Testis (tissue), 3 donors: ENCODE data around the gene PLEKHM2. TPM values are rescaled to one million over a fixed set of nuclear protein-coding genes. Genes with fewer than 3 reads are reported as not detected.

Experiments
- DNase-seq: peaks from one replicate; pipeline ENCODE4 v3.0.0-alpha.2; 2019
- H3K27ac ChIP-seq, 2 donors: fragments of 200-600 bp; sonication (generic); one replicate each; pipeline ENCODE4 v1.5.1; 2019
- H3K27me3 ChIP-seq: fragments of 200-600 bp; sonication (generic); one replicate; pipeline ENCODE4 v1.5.1; 2019
- H3K36me3 ChIP-seq: fragments of 200-600 bp; sonication (generic); one replicate; pipeline ENCODE4 v1.5.1; 2017; ENCODE audit warnings: low read depth; ENCODE audit errors: missing control alignments
- H3K4me1 ChIP-seq: fragments of 200-600 bp; sonication (generic); one replicate; pipeline ENCODE4 v1.5.1; 2019
- H3K4me3 ChIP-seq, 2 donors: fragments of 200-600 bp; sonication (generic); one replicate each; pipeline ENCODE4 v1.5.1; 2017 to 2019
- H3K9me3 ChIP-seq: fragments of 200-600 bp; sonication (generic); one replicate; pipeline ENCODE4 v1.5.1; 2017
- CTCF ChIP-seq, 3 experiments: fragments of 450-650 bp in 2 of 3; fragments of 200-600 bp in 1 of 3; sonication (generic) in 1 of 3; IDR thresholded peaks; one replicate each; pipeline ENCODE4 v1.5.1; 2016 to 2019; ENCODE audit warnings: antibody characterized with exemption in 3 of 3, mild to moderate bottlenecking in 2 of 3, moderate library complexity in 1 of 3
- POLR2A ChIP-seq: fragments of 450-650 bp; IDR thresholded peaks from one replicate; pipeline ENCODE4 v1.6.1; 2017; ENCODE audit warnings: antibody characterized with exemption, mild to moderate bottlenecking, moderate library complexity
- WGBS, 2 donors: methylation state at CpG; one replicate each; pipeline ENCODE4 v1.1.5; 2018; 5-methylcytosine and 5-hydroxymethylcytosine counted together
- intact Hi-C: fragments of 100-400 bp; cut with DNase I; formaldehyde crosslinking; loops from one replicate; pipeline ENCODE4 v1.15.1; 2023; ENCODE audit warnings: low total_unique reads
- polyA plus RNA-seq: library from polyadenylated mRNA; stranded (reverse); fragments of 350-450 nt; fragmentation: Illumina TruSeq; extraction: RNeasy Lipid Tissue Mini Kit (QIAGEN cat#74804); gene quantifications from one replicate; pipeline ENCODE4 v1.2.3, GENCODE V29; 2014; ENCODE audit warnings: low read depth, low replicate concordance; ENCODE audit not compliant: insufficient read depth
- total RNA-seq, 2 donors: library from RNA; depleted of rRNA; stranded (reverse); fragments of >200 nt; gene quantifications; one replicate each; pipeline ENCODE4 v1.2.3, GENCODE V29; 2016

PLEKHM2 gene
- total and polyA plus RNA-seq, 3 donors from 2014 or later, result 61.9 to 98.4 (median 70.2) TPM

- H3K4me1 ChIP-seq, result peaks cover 9% of the 10 kb centered on the region
- H3K9me3 ChIP-seq, result no peaks in the 10 kb centered on the region
- H3K36me3 ChIP-seq, result no peaks in the 10 kb centered on the region
- no peaks in the 10 kb centered on the region for H3K27me3 ChIP-seq
- no peak overlapping the region for H3K4me3 ChIP-seq
- WGBS, 2 donors, result 74 to 76% methylated on average over 4 of the region's 4 CpGs
- intact Hi-C loops, result no loop called here
- no peak for DNase-seq
- no peak for TF ChIP-seq CTCF (IDR thresholded peaks at IDR 0.05)
- TF ChIP-seq POLR2A, result no peak
- H3K27ac ChIP-seq, result no peak overlapping the region
Measured at GRCh38 chr1:15712168-15712567, 28.0 kb downstream of the PLEKHM2 start.

- 46 to 48% methylated on average over 4 of the region's 4 CpGs for WGBS, 2 donors
- peak; percentile 55 for DNase-seq
- H3K9me3 ChIP-seq, result no peaks in the 10 kb centered on the region
- H3K4me1 ChIP-seq, result peaks cover 6% of the 10 kb centered on the region
- no peak for TF ChIP-seq CTCF (IDR thresholded peaks at IDR 0.05)
- TF ChIP-seq POLR2A, result no peak
- H3K36me3 ChIP-seq, result no peaks in the 10 kb centered on the region
- no peaks in the 10 kb centered on the region for H3K27me3 ChIP-seq
- H3K4me3 ChIP-seq, result no peak overlapping the region
- H3K27ac ChIP-seq, result peak overlapping the region in 1 of 2 donors; percentile 48
- intact Hi-C loops, result no loop called here
Measured at GRCh38 chr1:15714406-15715136, 30.5 kb downstream of the PLEKHM2 start.

- Histone ChIP-seq H3K36me3 (no peaks in the 10 kb centered on the region), H3K9me3 (no peaks in the 10 kb centered on the region), H3K4me1 (peaks cover 9% of the 10 kb centered on the region), H3K4me3 (no peak overlapping the region), H3K27ac (no peak overlapping the region), H3K27me3 (no peaks in the 10 kb centered on the region)
- WGBS, 2 donors, result 92 to 93% methylated on average over 10 to 11 of the region's 11 CpGs
- no peak for TF ChIP-seq POLR2A
- TF ChIP-seq CTCF (IDR thresholded peaks at IDR 0.05), result no peak
- DNase-seq, result no peak
- intact Hi-C loops, result no loop called here
Measured at GRCh38 chr1:15717418-15718125, 33.5 kb downstream of the PLEKHM2 start.

- no peak for DNase-seq
- Histone ChIP-seq H3K36me3 (no peaks in the 10 kb centered on the region), H3K9me3 (no peaks in the 10 kb centered on the region), H3K4me3 (no peak overlapping the region), H3K27ac (no peak overlapping the region), H3K27me3 (no peaks in the 10 kb centered on the region), H3K4me1 (peaks cover 14% of the 10 kb centered on the region)
- TF ChIP-seq POLR2A (no peak), CTCF (IDR thresholded peaks at IDR 0.05) (no peak)
- intact Hi-C loops, result no loop called here
- WGBS, 2 donors, result 83 to 84% methylated on average over 4 to 8 of the region's 8 CpGs
Measured at GRCh38 chr1:15718199-15718601, 34.1 kb downstream of the PLEKHM2 start.
